ENCODE measurements around the gene RAB33A.

DNA sequence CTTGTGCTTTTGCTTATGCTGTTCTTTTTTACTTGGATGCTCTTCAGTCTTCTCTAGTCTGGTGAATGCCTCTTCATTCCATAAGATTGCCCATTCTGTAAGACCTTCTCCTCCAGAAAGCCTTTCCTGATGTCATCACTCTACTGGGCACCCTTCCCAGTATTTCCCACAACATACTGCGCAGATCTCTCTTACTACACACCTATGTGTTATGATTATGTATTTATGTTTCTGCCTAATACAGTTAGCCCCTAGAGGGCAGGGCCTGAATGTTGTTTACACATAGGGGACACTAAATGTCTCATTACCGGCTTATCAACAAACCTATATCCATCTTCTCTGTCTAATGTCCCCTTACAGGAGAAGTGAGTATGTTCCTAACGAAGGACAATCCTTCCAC lies 27.3 kb upstream of the RAB33A start:
- TF ChIP-seq POLR2AphosphoS5 (IDR thresholded peaks at IDR 0.05; ENCODE audit: low read depth, low read length) (no peak), TAF1 (IDR thresholded peaks at IDR 0.05; ENCODE audit: borderline replicate concordance, insufficient read depth, low read length) (no peak), FOXP2 (optimal IDR thresholded peaks at IDR 0.05; ENCODE audit: borderline replicate concordance, extremely low read depth, extremely low read length, insufficient read depth) (no peak), SIN3A (IDR thresholded peaks at IDR 0.05; ENCODE audit: borderline replicate concordance, insufficient read depth, low read length) (no peak)
